GM18517 (cell line): ENCODE measurements around the gene PKNOX2.

Source experiments
- ATAC-seq: cut with Tn5 transposase; IDR thresholded peaks from one replicate; pipeline ENCODE4 v1.9.1; 2021; ENCODE audit warnings: mild to moderate bottlenecking, moderate library complexity; ENCODE audit not compliant: unreplicated experiment

The PKNOX2 gene

GRCh38 chr11:125279676-125280418 lies 115.3 kb downstream of the PKNOX2 start:
- ATAC-seq: no peak

DNA sequence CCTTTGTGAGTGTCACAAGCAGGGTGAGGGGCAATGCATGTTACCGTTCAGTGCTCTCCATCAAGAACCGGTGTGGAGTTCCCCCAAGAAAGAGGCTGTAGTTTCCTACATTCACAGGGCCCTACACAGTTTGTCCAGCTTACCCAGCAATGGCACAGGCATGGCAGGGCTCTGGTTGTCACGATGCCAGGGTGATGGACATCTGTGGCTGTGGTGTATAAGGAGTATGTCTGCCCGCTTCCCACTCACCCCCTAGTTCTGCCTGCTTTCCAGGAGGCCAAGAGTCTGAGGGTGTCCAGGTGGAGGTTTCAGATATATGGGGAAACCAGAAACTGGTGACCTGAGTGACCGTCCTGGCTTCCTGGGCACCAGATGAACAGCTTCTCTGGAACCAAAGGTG lies 116.1 kb downstream of the PKNOX2 start:
- ATAC-seq: no peak

- no peak for ATAC-seq
These were observed 117.5 kb downstream of the PKNOX2 start for GRCh38 chr11:125281831-125282595.

GRCh38 chr11:125282596-125282914 lies 118.0 kb downstream of the PKNOX2 start:
- ATAC-seq: no peak

DNA sequence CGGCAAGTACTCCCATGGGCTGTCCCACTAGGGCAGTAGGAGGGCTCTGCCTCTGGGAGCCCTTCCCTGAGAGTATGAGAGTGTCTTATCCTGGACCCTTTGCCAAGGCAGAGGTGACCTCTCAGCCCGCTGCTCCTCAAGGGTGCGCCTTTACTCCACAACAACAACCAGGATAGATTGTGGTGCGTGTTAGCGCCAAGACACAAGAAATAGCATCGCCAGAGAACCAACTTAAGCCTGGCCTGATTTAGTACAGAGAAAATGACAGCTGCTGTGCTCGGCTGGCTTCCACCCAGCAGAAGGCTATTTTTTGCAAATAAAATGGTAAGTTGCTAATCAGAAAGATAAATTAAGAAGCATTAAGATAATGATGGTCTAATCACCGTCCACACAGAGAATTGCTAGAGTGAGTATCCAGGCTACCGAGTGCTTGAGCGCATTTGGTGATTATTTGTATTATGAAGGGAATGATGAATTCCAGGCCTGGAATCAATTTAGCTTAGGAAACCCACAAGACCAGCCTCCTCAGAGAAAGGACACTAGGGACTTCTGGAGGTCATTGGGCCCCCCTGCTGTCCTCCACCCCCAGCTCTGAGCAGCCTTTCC lies 119.8 kb downstream of the PKNOX2 start:
- ATAC-seq: no peak

- ATAC-seq: no peak
These were observed 121.3 kb downstream of the PKNOX2 start for GRCh38 chr11:125285844-125286243.

GRCh38 chr11:125286486-125286885 lies 121.9 kb downstream of the PKNOX2 start:
- ATAC-seq: no peak

- ATAC-seq: no peak
These were observed 123.1 kb downstream of the PKNOX2 start for GRCh38 chr11:125287491-125288210.

DNA sequence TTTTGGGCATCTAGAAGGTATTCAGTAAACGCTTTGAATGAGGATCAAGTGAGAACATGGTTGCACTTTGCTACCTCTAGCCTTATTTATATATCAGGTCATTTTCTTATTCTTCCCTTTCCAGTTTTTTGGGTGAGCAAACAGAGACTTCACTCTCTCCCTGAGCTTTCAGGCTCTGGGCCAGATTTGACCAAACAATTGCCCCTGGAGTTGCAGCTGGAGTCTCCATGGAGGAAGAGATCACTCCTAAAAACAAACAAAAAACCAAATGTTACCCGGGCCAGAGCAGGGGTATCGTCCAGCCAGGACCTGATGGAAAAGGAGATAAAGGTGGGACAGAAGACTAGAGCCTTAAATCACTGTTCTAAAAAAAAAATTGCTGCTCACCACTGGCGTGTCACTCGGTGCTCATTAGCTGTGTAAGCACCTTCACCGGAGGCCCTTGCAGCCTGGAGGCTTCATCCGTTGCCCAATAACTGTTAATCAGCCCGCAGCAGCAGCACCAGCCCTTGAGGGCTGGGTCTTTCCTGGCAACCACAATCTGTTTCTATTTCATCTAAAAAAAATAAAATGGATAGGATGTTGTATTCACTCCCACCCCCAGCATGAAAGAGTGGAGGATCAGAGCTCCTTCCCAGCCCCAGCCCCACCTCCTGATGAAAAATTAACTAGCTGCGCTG lies 125.0 kb downstream of the PKNOX2 start:
- no peak for ATAC-seq

- no peak for ATAC-seq
These were observed 125.7 kb downstream of the PKNOX2 start for GRCh38 chr11:125290263-125290662.

GRCh38 chr11:125292100-125292499 lies 127.5 kb downstream of the PKNOX2 start:
- ATAC-seq: no peak

DNA sequence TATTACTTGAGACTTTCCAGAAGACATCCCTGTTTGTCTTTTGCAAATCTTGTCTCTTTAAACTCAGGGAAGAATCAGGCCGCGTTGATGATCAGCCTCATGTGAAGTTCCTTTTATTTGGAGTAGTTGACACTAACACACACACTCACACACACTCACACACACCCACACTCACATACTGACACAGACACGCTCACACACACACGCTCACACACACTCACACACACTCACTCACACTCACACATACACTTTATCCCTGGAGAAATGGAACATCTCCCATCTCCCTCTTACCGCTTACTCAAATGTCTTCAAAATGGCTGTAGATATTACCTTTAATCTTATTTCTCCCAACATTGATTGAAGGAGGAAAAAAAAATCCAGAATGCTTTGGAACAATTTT lies 129.0 kb downstream of the PKNOX2 start:
- ATAC-seq: no peak

- no peak for ATAC-seq
These were observed 131.4 kb downstream of the PKNOX2 start for GRCh38 chr11:125295931-125296330.

DNA sequence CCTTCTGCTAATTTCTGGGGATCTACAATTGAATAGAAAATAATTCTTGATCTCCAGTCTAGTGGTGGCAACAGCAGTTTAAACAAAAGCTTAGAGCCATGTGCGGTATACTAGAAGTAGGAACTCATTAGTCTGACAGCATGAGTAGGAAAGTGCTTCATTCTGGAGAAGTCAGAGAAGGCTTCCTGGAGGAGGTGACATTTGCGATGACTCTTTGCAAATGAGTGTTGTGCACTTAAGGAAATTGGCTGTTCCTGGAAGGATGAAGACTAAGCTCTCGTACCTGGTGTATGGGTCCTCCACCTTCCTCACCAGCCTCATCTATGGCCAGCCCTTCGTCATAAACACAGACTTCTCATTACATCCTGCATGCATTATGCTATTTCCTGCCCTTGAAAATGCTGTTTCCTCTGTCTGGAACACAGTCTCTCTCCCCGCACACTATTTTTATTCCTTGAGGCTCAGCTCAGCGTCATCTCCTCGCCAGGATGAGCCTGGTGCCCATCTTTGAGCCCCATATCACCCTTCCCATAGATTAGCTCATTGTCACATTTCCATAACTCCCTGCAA lies 132.9 kb downstream of the PKNOX2 start:
- no peak for ATAC-seq

DNA sequence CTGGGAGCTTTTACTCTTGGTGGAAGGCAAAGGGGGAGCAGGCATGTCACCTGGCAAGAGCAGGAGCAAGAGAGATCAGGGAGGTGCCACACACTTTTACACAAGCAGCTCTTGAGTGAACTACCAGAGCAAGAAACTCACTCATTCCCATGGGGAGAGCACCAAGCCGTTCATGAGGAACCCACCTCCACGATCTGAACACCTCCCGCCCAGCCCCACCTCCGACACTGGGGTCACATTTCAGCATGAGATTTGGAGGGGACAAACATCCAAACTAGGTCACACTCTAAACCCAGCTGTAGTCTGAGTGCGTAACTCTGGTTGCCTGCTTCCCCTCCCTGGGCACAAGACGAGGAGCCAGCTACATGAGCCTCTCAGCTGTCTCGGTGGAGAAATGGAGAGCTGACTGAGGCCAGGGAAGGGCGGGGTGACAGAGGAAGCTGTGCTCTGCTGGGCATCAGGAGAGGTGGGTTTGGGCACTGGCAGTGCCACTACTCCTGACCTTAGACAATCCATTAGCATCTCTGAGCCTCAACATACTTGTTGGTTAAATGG lies 134.6 kb downstream of the PKNOX2 start:
- no peak for ATAC-seq

GRCh38 chr11:125299821-125300220 lies 135.3 kb downstream of the PKNOX2 start:
- no peak for ATAC-seq

DNA sequence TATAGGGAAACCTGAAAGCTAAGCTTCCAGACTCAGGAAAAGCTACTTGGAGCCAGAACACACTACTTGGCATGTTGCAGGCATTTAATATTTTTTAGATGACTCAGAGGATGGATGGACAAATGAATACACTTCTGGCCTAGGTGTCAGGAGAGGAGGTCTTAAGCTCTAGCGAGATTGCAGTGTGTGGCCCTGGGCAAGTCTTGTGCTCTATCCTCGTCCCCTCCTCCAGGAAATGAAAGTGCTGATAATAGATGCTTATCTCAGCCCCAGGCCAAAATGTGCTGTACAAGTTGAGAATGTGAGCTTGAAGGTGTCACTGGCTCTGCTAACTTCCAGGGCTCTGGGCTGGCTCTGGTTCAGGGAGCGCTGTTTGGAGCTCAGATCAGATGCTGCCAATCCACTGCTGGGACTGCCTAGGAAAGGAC lies 136.3 kb downstream of the PKNOX2 start:
- ATAC-seq: no peak

DNA sequence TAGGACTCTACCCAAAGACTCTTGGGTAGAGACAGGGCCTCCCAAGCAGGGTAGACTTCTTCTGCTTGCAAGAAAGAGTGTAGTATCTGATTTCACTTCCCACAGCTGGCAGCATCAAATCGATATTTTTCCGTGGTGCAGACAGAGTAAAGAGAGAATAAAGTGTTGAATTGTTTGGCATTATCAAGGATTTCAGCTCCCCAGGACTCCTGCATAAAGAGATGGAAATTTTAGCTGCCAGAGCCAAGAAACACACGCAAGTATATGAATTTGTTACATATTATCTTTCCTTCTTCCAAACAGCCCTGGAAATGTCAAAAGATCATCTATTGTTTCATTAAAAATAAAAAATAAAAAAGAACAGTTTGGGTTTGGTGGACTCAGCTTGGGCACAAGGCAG lies 136.8 kb downstream of the PKNOX2 start:
- no peak for ATAC-seq

- no peak for ATAC-seq
These were observed 138.6 kb downstream of the PKNOX2 start for GRCh38 chr11:125303186-125303585.

GRCh38 chr11:125303694-125304093 lies 139.1 kb downstream of the PKNOX2 start:
- no peak for ATAC-seq
